ENCODE results near the gene PBX1.

DNA sequence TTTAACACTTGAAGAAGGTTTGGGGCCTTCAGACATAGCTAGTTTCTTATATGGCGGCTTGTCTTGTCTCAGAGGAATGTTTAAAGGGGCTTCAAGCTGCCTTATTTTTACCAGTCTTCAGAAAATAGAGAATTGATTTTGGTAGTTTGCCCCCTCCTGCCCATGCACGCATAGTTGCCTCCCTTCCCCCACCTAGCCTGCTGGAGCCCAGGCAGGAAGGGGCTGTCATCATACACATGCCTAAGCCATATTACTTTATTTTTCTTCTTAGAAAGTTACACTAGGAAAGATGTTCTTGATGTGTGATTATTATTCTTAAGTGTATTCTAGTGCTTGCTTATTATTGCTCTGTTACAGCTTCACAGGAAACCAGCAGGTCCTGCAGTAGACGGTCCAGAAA, 18.3 kb downstream of the PBX1 start:
- no peak for TF ChIP-seq EZH2 (IDR thresholded peaks at IDR 0.05; ENCODE audit: insufficient read depth, poor library complexity, severe bottlenecking)
- no peak for TF ChIP-seq EZH2phosphoT487 (IDR thresholded peaks at IDR 0.05; ENCODE audit: insufficient read depth, low read depth)
